Glutamatergic neuron (in vitro differentiated cells): ENCODE results near the gene TOM1L2. TPM values are rescaled to one million over a fixed set of nuclear protein-coding genes. Genes with fewer than 3 reads are reported as not detected.

Experiments
- DNase-seq: peaks from one replicate; pipeline ENCODE4 v3.0.0; 2022
- H3K27ac Mint-ChIP-seq: one replicate; pipeline ENCODE4 v1.8.0; 2020; ENCODE audit warnings: mild to moderate bottlenecking, mixed read lengths, inconsistent platforms; ENCODE audit not compliant: unreplicated experiment
- H3K27me3 Mint-ChIP-seq: one replicate; pipeline ENCODE4 v1.8.0; 2020; ENCODE audit warnings: mild to moderate bottlenecking, moderate library complexity, mixed read lengths, inconsistent platforms; ENCODE audit not compliant: unreplicated experiment
- H3K36me3 Mint-ChIP-seq: one replicate; pipeline ENCODE4 v1.8.0; 2020; ENCODE audit warnings: mild to moderate bottlenecking, mixed read lengths, inconsistent platforms; ENCODE audit not compliant: unreplicated experiment
- H3K4me1 Mint-ChIP-seq: one replicate; pipeline ENCODE4 v1.8.0; 2020; ENCODE audit warnings: mild to moderate bottlenecking, low read depth, mixed read lengths, inconsistent platforms; ENCODE audit not compliant: unreplicated experiment
- H3K4me3 Mint-ChIP-seq: one replicate; pipeline ENCODE4 v1.8.0; 2020; ENCODE audit warnings: mild to moderate bottlenecking, mixed read lengths, inconsistent platforms; ENCODE audit not compliant: unreplicated experiment
- H3K9me3 Mint-ChIP-seq: one replicate; pipeline ENCODE4 v1.8.0; 2020; ENCODE audit warnings: mild to moderate bottlenecking, moderate library complexity, mixed read lengths, inconsistent platforms; ENCODE audit not compliant: unreplicated experiment
- CTCF ChIP-seq: fragments of 200-600 bp; sonication (generic); IDR thresholded peaks from one replicate; pipeline ENCODE4 v1.5.0; 2021; ENCODE audit not compliant: partially characterized antibody, unreplicated experiment
- total RNA-seq: library from RNA; stranded (reverse); fragmentation: NEBNext Ultra II Directional; extraction: Animal tissue kit (Norgen Biotek cat#: 25700); gene quantifications from one replicate; pipeline ENCODE4 v1.2.1, GENCODE V29; 2021; ENCODE audit not compliant: unreplicated experiment

TOM1L2 gene
- total RNA-seq, 1 donor from 2014 or later: 62.8 TPM

GRCh38 chr17:17830269-17830567 lies 142.0 kb downstream of the TOM1L2 start:
- peaks cover 9% of the 10 kb centered on the region for H3K9me3 Mint-ChIP-seq
- peaks cover 37% of the 10 kb centered on the region for H3K4me1 Mint-ChIP-seq
- H3K27ac Mint-ChIP-seq: peak overlapping the region; percentile 70
- TF ChIP-seq CTCF: no peak
- H3K4me3 Mint-ChIP-seq: no peak overlapping the region
- peaks cover 9% of the 10 kb centered on the region for H3K27me3 Mint-ChIP-seq
- no peaks in the 10 kb centered on the region for H3K36me3 Mint-ChIP-seq
- DNase-seq: no peak

- no peak overlapping the region for H3K4me3 Mint-ChIP-seq
- peaks cover 16% of the 10 kb centered on the region for H3K27me3 Mint-ChIP-seq
- H3K36me3 Mint-ChIP-seq: no peaks in the 10 kb centered on the region
- H3K4me1 Mint-ChIP-seq: peaks cover 34% of the 10 kb centered on the region
- TF ChIP-seq CTCF: no peak
- peaks cover 11% of the 10 kb centered on the region for H3K9me3 Mint-ChIP-seq
- DNase-seq: no peak
- H3K27ac Mint-ChIP-seq: peak overlapping the region; percentile 24
These were observed 144.2 kb downstream of the TOM1L2 start for GRCh38 chr17:17827826-17828621.

GRCh38 chr17:17826942-17827785 lies 145.0 kb downstream of the TOM1L2 start:
- H3K4me1 Mint-ChIP-seq: peaks cover 39% of the 10 kb centered on the region
- no peaks in the 10 kb centered on the region for H3K36me3 Mint-ChIP-seq
- H3K4me3 Mint-ChIP-seq: peak overlapping the region; percentile 21
- TF ChIP-seq CTCF: no peak
- no peak overlapping the region for H3K27ac Mint-ChIP-seq
- H3K9me3 Mint-ChIP-seq: peaks cover 14% of the 10 kb centered on the region
- H3K27me3 Mint-ChIP-seq: peaks cover 18% of the 10 kb centered on the region
- DNase-seq: no peak

DNA sequence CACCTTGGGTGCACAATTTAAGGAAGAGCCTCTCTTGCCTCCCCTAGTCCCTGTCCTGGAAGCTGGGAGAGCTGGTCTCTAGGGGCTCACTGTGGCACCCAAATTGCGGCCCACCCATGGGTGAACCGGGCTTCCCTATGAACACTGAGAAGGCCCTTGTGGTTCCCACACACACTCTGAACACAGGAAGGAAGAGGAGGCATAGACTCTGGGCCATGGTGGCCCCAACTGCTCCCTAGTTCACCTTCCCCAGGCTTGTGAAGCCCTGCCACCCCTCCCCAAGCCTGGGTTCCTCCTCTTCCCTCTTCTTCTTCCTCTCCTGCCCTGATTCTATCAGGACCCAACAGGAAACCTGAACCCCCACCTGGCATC lies 145.9 kb downstream of the TOM1L2 start:
- Mint-ChIP-seq H3K4me3 (no peak overlapping the region), H3K27me3 (peaks cover 16% of the 10 kb centered on the region), H3K36me3 (no peaks in the 10 kb centered on the region), H3K27ac (no peak overlapping the region), H3K4me1 (peaks cover 38% of the 10 kb centered on the region), H3K9me3 (peaks cover 17% of the 10 kb centered on the region)
- TF ChIP-seq CTCF: no peak
- no peak for DNase-seq
